Glutamatergic neuron (in vitro differentiated cells): ENCODE measurements around the gene EMID1. TPM values are rescaled to one million over a fixed set of nuclear protein-coding genes. Genes with fewer than 3 reads are reported as not detected.
A peak's percentile ranks its signal among the peaks of the same experiment; 100 is the strongest.

Source experiments
- DNase-seq: peaks from one replicate; pipeline ENCODE4 v3.0.0; 2022
- H3K27ac Mint-ChIP-seq: one replicate; pipeline ENCODE4 v1.8.0; 2020; ENCODE audit warnings: mild to moderate bottlenecking, mixed read lengths, inconsistent platforms; ENCODE audit not compliant: unreplicated experiment
- H3K27me3 Mint-ChIP-seq: one replicate; pipeline ENCODE4 v1.8.0; 2020; ENCODE audit warnings: mild to moderate bottlenecking, moderate library complexity, mixed read lengths, inconsistent platforms; ENCODE audit not compliant: unreplicated experiment
- H3K36me3 Mint-ChIP-seq: one replicate; pipeline ENCODE4 v1.8.0; 2020; ENCODE audit warnings: mild to moderate bottlenecking, mixed read lengths, inconsistent platforms; ENCODE audit not compliant: unreplicated experiment
- H3K4me1 Mint-ChIP-seq: one replicate; pipeline ENCODE4 v1.8.0; 2020; ENCODE audit warnings: mild to moderate bottlenecking, low read depth, mixed read lengths, inconsistent platforms; ENCODE audit not compliant: unreplicated experiment
- H3K4me3 Mint-ChIP-seq: one replicate; pipeline ENCODE4 v1.8.0; 2020; ENCODE audit warnings: mild to moderate bottlenecking, mixed read lengths, inconsistent platforms; ENCODE audit not compliant: unreplicated experiment
- H3K9me3 Mint-ChIP-seq: one replicate; pipeline ENCODE4 v1.8.0; 2020; ENCODE audit warnings: mild to moderate bottlenecking, moderate library complexity, mixed read lengths, inconsistent platforms; ENCODE audit not compliant: unreplicated experiment
- CTCF ChIP-seq: fragments of 200-600 bp; sonication (generic); IDR thresholded peaks from one replicate; pipeline ENCODE4 v1.5.0; 2021; ENCODE audit not compliant: partially characterized antibody, unreplicated experiment
- total RNA-seq: library from RNA; stranded (reverse); fragmentation: NEBNext Ultra II Directional; extraction: Animal tissue kit (Norgen Biotek cat#: 25700); gene quantifications from one replicate; pipeline ENCODE4 v1.2.1, GENCODE V29; 2021; ENCODE audit not compliant: unreplicated experiment

The EMID1 gene
- total RNA-seq, 1 donor from 2014 or later = 0.76 TPM

- Mint-ChIP-seq H3K27me3 (peaks cover 8% of the 10 kb centered on the region), H3K4me1 (peaks cover 4% of the 10 kb centered on the region), H3K36me3 (no peaks in the 10 kb centered on the region), H3K27ac (peak overlapping the region; percentile 12), H3K9me3 (peaks cover 12% of the 10 kb centered on the region), H3K4me3 (no peak overlapping the region)
- no peak for DNase-seq
- TF ChIP-seq CTCF = no peak
Observed at GRCh38 chr22:29302402-29302680, 96.6 kb downstream of the EMID1 start.

- peaks cover 8% of the 10 kb centered on the region for H3K27me3 Mint-ChIP-seq
- peaks cover 14% of the 10 kb centered on the region for H3K9me3 Mint-ChIP-seq
- no peak for DNase-seq
- peaks cover 4% of the 10 kb centered on the region for H3K4me1 Mint-ChIP-seq
- H3K36me3 Mint-ChIP-seq = no peaks in the 10 kb centered on the region
- H3K4me3 Mint-ChIP-seq = no peak overlapping the region
- no peak overlapping the region for H3K27ac Mint-ChIP-seq
- no peak for TF ChIP-seq CTCF
Observed at GRCh38 chr22:29302681-29303465, 97.2 kb downstream of the EMID1 start.

GRCh38 chr22:29305836-29306174 lies 100.1 kb downstream of the EMID1 start:
- DNase-seq = no peak
- no peak for TF ChIP-seq CTCF
- H3K9me3 Mint-ChIP-seq = peaks cover 8% of the 10 kb centered on the region
- peak overlapping the region; percentile 88 for H3K27ac Mint-ChIP-seq
- no peaks in the 10 kb centered on the region for H3K36me3 Mint-ChIP-seq
- peaks cover 7% of the 10 kb centered on the region for H3K27me3 Mint-ChIP-seq
- H3K4me3 Mint-ChIP-seq = peak overlapping the region; percentile 81
- H3K4me1 Mint-ChIP-seq = peaks cover 4% of the 10 kb centered on the region

- peak; percentile 92 for DNase-seq
- peaks cover 6% of the 10 kb centered on the region for H3K4me1 Mint-ChIP-seq
- H3K27ac Mint-ChIP-seq = peak within 1 kb of the TSS; percentile 88
- H3K9me3 Mint-ChIP-seq = peaks cover 7% of the 10 kb centered on the region
- H3K4me3 Mint-ChIP-seq = peak within 1 kb of the TSS; percentile 89
- H3K36me3 Mint-ChIP-seq = no peaks in the 10 kb centered on the region
- H3K27me3 Mint-ChIP-seq = peaks cover 3% of the 10 kb centered on the region
- TF ChIP-seq CTCF = peak; percentile 55
Observed at GRCh38 chr22:29306175-29306834, 100.6 kb downstream of the EMID1 start, which contains the start of gene GAS2L1. Gene GAS2L1, plus strand, starts transcription at chr22:29306650. Its CDS starts 1,456 bp downstream, at chr22:29308106.
